Cardiac muscle cell (in vitro differentiated cells and primary cell): ENCODE results near the gene TUBB8B. TPM values are rescaled to one million over a fixed set of nuclear protein-coding genes. Genes with fewer than 3 reads are reported as not detected.
"Not testable (repeated sequence)": the region's sequence is repeated elsewhere in the genome, so short reads cannot be mapped to it uniquely, and the experiment has no call there.

ENCODE experiments used
- DNase-seq, 2 donors: peaks; one replicate each; pipeline versions ENCODE4 v3.0.0 to v3.0.0-alpha.2; 2010 to 2017; ENCODE audit warnings: low read depth in 1 of 2, low spot score in 1 of 2
- H3K27ac ChIP-seq: fragments of 200-600 bp; sonication (generic); 2 replicates; pipeline ENCODE4 v1.5.1; 2016
- H3K27me3 ChIP-seq: fragments of 200-600 bp; sonication (generic); 2 replicates; pipeline ENCODE4 v1.6.0; 2016; ENCODE audit warnings: control low read depth
- H3K36me3 ChIP-seq: fragments of 200-600 bp; sonication (generic); 2 replicates; pipeline ENCODE4 v1.5.1; 2016; ENCODE audit warnings: control low read depth
- H3K4me1 ChIP-seq: fragments of 200-600 bp; sonication (generic); 2 replicates; pipeline ENCODE4 v1.8.1; 2017; ENCODE audit warnings: low read depth, mild to moderate bottlenecking, mixed run types
- H3K4me3 ChIP-seq: fragments of 200-600 bp; sonication (generic); 2 replicates; pipeline ENCODE4 v1.5.1; 2016; ENCODE audit warnings: mild to moderate bottlenecking
- H3K9me3 ChIP-seq: fragments of 200-600 bp; sonication (generic); 2 replicates; pipeline ENCODE4 v1.5.1; 2017; ENCODE audit warnings: low read depth, mild to moderate bottlenecking, control low read depth
- polyA plus RNA-seq: library from polyadenylated mRNA; unstranded; fragments of >200 nt; fragmentation: Nextera tagmentation; extraction: Ambion mirVana; gene quantifications from 2 replicates; pipeline ENCODE4 v1.2.1, GENCODE V29; 2016
- total RNA-seq: library from RNA; depleted of rRNA; stranded (reverse); fragments of >200 nt; gene quantifications from 2 replicates; pipeline ENCODE4 v1.2.3, GENCODE V29; 2016
- TF ChIP-seq, protein P1 (sequence below): IDR thresholded peaks from 2 replicates; pipeline ENCODE4 v1.5.1; 2012; ENCODE audit warnings: low read depth, mild to moderate bottlenecking, low read length

TUBB8B gene
- total RNA-seq (not detected in 2 replicates), polyA plus RNA-seq (not detected in 2 replicates)

- not testable (repeated sequence) for H3K27me3 ChIP-seq, DNase-seq, H3K4me1 ChIP-seq, H3K36me3 ChIP-seq, H3K9me3 ChIP-seq, H3K27ac ChIP-seq, H3K4me3 ChIP-seq
Observed at GRCh38 chr18:49176-49665, at the start of gene TUBB8B. TUBB8B (minus strand) TSS chr18:49615; CDS start chr18:49557, 58 bp downstream.

DNA sequence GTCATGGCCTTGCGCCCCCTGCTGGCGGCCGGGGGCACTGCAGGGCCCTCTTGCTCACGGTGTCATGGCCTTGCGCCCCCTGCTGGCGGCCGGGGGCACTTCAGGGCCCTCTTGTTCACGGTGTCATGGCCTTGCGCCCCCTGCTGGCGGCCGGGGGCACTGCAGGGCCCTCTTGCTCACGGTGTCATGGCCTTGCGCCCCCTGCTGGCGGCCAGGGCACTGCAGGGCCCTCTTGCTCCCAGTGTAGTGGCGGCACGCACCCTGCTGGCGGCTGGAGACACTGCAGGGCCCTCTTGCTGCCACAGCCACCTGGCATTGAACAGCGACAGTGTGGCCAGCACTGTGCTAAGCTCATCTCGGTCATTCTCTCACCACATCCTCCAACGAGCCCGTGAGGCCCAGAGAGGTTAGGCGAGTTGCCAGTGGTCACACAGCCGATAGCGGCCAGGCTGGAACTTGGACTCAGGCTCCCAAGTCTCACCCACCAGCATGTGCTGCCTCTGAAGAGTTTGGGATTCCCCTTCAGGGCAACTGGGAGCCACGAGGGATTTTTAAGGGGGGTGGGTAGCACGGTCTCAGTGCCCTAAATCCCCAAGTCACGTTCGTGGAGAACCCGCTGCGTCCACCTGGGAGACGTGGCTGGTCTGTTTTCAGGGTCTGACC, 48.0 kb upstream of the TUBB8B start:
- not testable (repeated sequence) for H3K36me3 ChIP-seq, H3K27ac ChIP-seq, H3K27me3 ChIP-seq, H3K4me1 ChIP-seq, H3K4me3 ChIP-seq, H3K9me3 ChIP-seq, DNase-seq
- TF ChIP-seq, protein P1, sequence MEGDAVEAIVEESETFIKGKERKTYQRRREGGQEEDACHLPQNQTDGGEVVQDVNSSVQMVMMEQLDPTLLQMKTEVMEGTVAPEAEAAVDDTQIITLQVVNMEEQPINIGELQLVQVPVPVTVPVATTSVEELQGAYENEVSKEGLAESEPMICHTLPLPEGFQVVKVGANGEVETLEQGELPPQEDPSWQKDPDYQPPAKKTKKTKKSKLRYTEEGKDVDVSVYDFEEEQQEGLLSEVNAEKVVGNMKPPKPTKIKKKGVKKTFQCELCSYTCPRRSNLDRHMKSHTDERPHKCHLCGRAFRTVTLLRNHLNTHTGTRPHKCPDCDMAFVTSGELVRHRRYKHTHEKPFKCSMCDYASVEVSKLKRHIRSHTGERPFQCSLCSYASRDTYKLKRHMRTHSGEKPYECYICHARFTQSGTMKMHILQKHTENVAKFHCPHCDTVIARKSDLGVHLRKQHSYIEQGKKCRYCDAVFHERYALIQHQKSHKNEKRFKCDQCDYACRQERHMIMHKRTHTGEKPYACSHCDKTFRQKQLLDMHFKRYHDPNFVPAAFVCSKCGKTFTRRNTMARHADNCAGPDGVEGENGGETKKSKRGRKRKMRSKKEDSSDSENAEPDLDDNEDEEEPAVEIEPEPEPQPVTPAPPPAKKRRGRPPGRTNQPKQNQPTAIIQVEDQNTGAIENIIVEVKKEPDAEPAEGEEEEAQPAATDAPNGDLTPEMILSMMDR = peak; percentile 7

DNA sequence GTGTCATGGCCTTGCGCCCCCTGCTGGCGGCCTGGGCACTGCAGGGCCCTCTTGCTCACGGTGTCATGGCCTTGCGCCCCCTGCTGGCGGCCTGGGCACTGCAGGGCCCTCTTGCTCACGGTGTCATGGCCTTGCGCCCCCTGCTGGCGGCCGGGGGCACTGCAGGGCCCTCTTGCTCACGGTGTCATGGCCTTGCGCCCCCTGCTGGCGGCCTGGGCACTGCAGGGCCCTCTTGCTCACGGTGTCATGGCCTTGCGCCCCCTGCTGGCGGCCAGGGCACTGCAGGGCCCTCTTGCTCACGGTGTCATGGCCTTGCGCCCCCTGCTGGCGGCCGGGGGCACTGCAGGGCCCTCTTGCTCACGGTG, 47.3 kb upstream of the TUBB8B start:
- not testable (repeated sequence) for H3K4me3 ChIP-seq, H3K27ac ChIP-seq, H3K36me3 ChIP-seq, H3K4me1 ChIP-seq, H3K9me3 ChIP-seq, H3K27me3 ChIP-seq, DNase-seq

GRCh38 chr18:96101-96766, 46.8 kb upstream of the TUBB8B start:
- not testable (repeated sequence) for DNase-seq, H3K27me3 ChIP-seq, H3K36me3 ChIP-seq, H3K4me1 ChIP-seq, H3K4me3 ChIP-seq, H3K27ac ChIP-seq, H3K9me3 ChIP-seq

DNA sequence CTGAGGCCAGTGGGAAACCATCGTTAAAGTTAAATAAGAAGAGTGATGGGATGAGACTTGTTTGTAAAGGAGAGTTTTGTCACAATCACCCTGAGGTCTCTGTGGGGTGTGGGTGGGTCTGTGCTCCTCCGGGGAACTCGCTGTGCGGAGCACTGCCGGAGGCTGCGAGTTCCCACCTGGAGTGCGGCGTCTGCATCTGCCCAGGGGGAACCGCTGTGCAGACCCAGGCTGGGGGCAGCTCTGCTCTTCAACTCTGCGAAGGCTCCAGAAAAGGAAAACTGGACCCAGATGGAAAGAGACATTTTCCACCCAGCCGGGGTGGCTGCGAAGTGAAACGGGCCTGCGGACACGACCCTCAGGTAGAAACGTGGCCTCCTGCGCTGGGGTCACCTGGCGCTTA, 46.2 kb upstream of the TUBB8B start:
- not testable (repeated sequence) for H3K36me3 ChIP-seq, H3K9me3 ChIP-seq, H3K4me1 ChIP-seq, H3K27me3 ChIP-seq, DNase-seq, H3K27ac ChIP-seq, H3K4me3 ChIP-seq

DNA sequence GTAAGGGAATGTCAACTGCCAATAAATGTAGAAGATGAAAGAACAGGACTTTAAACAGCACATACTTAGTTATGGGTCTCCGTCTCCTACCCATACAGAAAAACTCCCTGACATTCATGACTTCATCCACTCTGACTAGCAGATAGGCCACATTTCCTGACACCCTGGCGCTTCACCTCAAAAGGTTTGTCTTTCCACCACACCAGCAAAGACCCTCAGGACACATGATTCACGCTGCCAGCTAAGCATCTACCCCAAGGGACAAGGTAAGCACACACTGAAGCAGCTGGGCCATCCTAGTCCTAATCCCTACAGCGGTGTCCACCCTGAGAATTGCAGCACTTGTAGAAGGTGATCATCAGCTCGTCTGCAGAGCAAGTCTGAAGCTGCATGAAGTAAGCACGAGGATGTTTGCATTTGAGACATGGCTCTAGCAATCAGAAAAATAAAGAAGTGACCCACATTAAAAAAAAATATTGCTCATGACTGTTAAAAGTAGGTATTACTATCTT, 44.5 kb upstream of the TUBB8B start:
- not testable (repeated sequence) for H3K4me1 ChIP-seq, H3K9me3 ChIP-seq, DNase-seq, H3K4me3 ChIP-seq, H3K27me3 ChIP-seq, H3K36me3 ChIP-seq, H3K27ac ChIP-seq

GRCh38 chr18:91561-91960, 42.1 kb upstream of the TUBB8B start:
- H3K27me3 ChIP-seq, H3K4me1 ChIP-seq, H3K27ac ChIP-seq, H3K9me3 ChIP-seq, H3K4me3 ChIP-seq, H3K36me3 ChIP-seq, DNase-seq: not testable (repeated sequence)

GRCh38 chr18:90396-91193, 41.2 kb upstream of the TUBB8B start:
- not testable (repeated sequence) for H3K27me3 ChIP-seq, H3K4me1 ChIP-seq, H3K36me3 ChIP-seq, DNase-seq, H3K27ac ChIP-seq, H3K4me3 ChIP-seq, H3K9me3 ChIP-seq

GRCh38 chr18:89124-89523, 39.7 kb upstream of the TUBB8B start:
- H3K4me3 ChIP-seq, H3K4me1 ChIP-seq, DNase-seq: not testable (repeated sequence)

GRCh38 chr18:84801-85200, 35.4 kb upstream of the TUBB8B start:
- not testable (repeated sequence) for H3K4me1 ChIP-seq, H3K9me3 ChIP-seq

More at GRCh38 chr18:89124-89523, 39.7 kb upstream of the TUBB8B start:
- not testable (repeated sequence) for H3K27me3 ChIP-seq, H3K27ac ChIP-seq, H3K9me3 ChIP-seq, H3K36me3 ChIP-seq

DNA sequence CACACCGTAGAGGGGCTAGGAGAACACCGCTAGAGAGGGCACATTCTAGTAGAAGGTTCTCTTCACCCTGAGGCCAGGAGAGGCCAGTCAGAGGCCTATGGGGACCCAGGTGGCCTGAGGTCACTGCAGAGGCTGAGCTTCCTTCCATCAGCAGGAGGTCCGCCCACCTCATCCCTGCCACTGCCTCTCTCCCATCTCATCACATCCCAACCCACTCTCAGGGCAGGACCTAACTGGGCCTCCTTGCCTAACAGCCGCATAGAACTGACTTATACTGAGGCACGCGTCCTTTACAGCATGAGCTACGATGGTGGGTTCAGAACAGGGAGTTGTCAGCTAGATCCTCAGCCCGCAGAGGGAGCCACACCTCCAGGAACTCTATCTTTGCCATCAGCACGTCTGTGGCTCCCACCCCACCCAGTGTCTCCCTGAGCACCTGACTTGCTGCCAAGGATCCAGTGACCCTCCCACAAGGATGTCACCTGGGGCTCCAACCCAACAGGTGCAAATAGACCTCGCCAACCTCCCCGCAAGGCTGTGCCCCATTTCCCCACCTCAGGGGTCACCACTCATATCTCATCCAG, 33.3 kb upstream of the TUBB8B start:
- DNase-seq, H3K27me3 ChIP-seq, H3K9me3 ChIP-seq, H3K36me3 ChIP-seq, H3K4me3 ChIP-seq, H3K27ac ChIP-seq, H3K4me1 ChIP-seq: not testable (repeated sequence)

More at GRCh38 chr18:84801-85200, 35.4 kb upstream of the TUBB8B start:
- not testable (repeated sequence) for H3K27ac ChIP-seq, DNase-seq, H3K4me3 ChIP-seq, H3K36me3 ChIP-seq, H3K27me3 ChIP-seq

- H3K4me1 ChIP-seq, DNase-seq, H3K36me3 ChIP-seq, H3K27me3 ChIP-seq, H3K27ac ChIP-seq, H3K4me3 ChIP-seq, H3K9me3 ChIP-seq: not testable (repeated sequence)
Observed at GRCh38 chr18:80881-81280, 31.5 kb upstream of the TUBB8B start.
